Right hindlimb (tissue), 1 donor: ENCODE measurements around the gene RBMS2.

Experiments
- DNase-seq: peaks from one replicate; pipeline ENCODE4 v3.0.0-alpha.2; 2018

The RBMS2 gene

DNA sequence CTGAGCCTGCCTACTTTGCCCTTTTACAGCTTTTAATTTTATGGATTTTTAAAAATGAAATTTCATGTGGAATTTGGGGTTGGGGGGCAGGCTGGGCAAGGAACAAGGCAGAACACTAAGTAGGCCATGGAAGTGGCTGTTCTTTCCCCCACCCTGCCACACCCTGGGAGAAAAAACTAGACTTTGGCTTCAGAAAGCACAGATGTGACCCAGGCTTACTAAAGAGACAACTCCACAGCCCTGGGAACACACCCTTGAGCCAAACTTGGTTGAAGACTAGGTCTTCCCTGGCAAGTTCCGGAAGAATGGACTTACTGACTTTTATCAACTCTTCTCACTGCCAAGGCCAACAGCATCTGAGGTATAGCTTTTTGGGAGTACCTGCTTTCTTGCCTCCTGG lies 68.2 kb downstream of the RBMS2 start:
- no peak for DNase-seq

DNA sequence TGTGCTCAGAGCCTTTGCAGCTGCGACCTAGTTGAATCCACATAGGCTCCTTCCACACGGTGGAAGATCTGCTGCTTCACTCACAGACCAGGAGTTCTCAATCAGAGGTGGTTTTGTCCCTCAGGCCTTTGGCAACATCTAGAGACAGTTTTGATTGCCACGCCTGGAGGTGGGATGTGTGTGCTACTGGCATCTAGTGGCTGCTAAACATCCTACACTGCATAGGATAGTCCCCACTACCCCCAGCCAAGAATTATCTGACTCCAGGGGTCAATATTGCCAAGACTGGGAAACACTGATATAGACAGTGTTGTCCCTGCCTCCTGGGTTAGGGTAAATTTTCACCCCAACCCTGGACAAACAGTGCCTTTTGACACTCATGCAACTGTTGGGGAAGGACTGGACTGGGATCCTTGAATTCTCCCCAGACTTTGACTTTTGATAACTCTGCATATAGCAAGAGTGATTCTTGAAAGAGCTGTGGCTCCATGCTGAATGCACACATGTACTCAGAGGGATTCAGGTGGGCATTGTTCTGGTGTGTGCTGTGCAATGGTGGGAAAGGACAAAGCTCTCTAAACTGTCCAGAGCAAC lies 68.7 kb downstream of the RBMS2 start:
- DNase-seq, result no peak

DNA sequence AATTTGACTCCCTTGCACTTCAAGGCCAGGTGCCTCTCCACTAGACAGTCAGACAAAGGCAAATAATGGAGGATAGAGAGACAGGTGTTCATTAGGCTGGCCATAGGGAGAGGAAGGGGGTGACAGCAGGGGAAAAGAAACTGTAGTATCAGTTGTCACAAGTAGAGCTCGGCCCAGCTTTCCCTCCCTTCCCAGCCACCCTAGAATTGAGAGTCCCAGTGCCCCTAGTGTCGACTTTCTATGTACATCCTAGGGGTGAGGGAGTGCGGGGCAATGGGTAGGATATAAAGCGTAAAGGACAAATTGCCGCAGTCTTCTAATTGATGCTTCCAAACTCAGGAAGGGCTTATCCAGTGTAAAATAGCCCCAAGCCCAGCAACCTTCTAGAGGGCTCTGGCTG lies 69.5 kb downstream of the RBMS2 start:
- no peak for DNase-seq

DNA sequence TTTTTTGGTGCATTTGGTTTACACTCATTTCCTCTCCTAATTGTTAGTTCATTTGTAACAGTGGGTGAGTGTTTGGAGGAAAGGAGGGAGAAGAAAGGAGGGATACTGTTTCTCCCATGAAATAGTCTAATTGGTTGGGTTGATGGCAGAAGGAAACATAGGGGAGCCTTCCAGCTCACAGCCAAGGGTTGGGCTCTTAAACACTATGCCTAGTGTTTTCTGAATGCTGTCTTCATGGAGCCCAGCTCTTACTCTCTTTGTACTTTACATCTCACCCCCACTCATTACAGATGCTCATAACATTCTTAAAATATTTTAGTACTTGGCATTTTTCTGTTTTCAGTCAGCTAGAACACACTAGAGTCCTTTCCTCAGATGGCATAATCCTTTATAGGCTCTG lies 70.3 kb downstream of the RBMS2 start:
- no peak for DNase-seq

DNA sequence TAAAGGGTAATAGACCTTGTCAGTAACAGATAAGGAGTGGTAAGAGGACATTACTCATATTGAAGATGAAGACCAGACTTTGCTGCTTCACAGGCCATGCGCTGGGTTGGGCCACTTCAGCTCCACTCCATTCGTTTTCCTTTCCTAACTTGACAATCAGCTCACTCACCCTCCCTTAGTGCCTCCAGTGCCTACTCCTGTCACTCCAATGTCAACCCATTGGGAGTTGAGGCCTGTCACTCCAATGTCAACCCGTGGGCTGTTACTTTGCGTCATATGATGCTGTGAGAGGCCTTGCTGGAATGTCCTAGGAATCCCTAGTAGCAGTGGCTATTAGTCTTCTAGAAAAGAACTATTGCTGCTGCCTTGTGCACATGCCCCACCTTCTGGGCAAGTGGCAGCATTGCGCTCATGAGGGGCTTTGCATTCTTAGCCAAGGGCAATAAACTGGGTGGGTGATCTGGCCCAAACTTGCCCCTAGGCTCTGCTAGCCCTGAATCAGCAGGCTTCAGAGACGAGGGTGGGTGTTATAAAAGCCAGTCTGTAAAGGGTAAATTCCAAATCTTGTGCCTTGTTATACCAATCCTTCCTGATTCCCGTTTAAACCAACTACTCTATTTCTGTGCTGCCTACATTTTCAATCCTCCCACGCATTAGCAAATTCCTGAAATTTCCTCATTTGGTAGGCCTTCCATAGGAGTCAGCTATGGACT lies 72.4 kb downstream of the RBMS2 start:
- DNase-seq, result peak; percentile 59

DNA sequence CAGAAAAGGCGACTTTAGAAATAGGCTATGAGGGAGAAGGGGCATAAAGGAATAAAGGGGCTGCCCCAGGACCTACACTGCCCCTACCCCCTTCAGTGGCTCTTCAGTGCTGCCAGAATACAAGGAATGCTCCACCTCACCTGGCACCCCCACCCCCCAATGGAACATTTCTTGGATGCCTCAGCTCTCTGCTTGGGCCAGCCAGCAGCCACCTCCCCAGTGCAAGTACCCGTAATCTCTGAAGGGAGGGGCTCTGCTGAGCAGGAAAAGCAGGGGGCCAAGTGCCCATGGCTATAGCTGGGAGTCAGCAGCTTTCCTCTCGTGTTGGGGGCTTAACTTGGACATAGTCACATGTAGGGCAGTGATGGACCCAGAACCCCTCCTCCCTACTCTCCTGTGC lies 75.2 kb downstream of the RBMS2 start:
- no peak for DNase-seq

DNA sequence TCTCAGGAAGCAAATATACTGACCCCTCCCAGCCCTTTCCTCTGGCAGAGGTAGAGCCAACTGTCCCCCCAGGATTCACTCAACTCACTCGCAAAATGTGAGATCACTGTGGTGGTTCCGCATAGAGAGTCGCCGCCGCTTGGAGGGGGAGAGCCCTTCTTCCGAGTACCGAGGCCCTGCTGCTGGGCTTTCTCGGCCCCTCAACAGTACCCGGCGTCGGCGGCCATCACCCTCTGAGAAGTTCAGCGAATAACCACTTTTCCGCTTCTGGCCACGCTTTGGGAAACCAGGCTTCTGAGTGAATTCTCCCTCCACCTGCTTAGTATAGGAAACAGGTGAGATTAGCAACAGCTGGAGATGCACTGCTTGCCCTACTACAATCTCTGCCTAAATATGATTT lies 77.4 kb downstream of the RBMS2 start:
- no peak for DNase-seq

DNA sequence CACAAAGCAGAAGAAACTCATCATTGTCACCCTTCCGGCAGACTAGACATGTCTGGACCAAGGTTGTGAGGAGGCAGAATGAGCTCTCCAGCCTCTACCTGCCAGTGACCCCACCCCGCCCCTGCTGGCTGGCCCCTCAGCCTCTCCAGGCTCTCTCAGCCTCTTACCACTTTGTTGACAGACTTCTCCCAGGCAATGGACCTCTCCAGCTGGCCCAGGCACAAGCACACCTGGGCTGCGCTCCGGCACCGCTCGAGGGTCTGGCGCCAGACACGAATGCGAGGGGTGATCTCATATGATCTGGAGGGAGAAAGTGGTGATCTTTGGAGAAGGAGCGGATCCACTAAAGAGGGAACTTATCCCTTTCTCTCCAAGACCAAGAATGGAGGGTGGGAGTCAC lies 78.2 kb downstream of the RBMS2 start:
- DNase-seq, result no peak

DNA sequence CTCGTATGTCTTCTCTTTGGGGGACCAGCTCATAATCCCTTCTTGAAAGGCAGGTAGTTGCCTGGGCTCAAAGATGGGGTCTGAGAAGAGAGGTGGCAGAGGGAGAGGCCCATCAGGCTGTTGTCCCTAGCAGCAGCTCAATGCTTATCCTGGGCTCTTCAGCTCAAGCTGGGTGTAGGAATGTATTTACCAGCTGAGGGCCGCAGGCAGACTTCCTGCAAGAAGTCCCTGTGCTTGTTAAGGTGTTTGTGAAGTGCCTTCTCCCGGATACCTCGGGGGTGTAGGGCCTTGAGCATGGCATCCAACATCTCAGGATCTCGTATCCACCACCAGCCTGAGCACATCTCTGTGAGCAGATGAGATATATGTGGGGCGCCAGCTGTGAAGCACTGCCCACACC lies 79.1 kb downstream of the RBMS2 start:
- DNase-seq, result no peak

DNA sequence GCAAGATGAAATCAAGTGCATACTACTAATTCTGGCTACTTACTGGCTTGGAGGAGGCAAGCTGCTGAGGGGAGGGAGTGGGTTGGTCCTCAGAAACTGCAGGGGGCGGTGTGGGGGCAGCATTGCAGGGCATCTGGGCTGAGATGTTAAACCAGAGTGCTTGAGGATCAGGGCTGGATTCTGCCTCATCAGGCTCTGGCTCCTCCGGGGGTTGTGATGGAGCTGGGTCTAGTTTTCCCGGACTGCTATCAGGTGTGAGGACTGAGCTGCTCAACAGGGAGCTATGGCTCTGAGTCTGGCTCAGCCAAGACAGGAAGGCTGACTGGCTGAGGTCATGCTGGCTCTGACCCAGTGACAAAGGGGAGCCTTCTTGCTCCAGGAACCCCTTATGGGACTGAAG lies 79.9 kb downstream of the RBMS2 start:
- DNase-seq, result no peak

DNA sequence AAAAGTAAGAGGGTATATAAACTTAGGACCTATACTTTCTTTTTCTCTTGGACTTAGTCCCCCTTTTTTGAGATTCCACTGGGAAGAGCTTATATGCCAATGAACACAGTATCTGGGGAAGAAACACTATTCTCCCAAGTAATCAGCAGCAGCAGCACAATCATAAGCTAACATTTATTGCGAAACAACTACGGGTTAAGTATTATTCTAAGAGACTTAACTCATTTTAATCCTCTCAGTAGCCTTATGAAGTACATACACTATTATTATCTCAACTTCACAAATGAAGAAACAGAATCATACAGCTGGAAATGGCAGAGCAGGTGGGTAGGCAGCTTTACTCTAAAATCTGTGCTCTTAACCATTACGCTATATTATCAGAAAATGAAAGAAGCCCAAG lies 80.6 kb downstream of the RBMS2 start:
- DNase-seq, result no peak

DNA sequence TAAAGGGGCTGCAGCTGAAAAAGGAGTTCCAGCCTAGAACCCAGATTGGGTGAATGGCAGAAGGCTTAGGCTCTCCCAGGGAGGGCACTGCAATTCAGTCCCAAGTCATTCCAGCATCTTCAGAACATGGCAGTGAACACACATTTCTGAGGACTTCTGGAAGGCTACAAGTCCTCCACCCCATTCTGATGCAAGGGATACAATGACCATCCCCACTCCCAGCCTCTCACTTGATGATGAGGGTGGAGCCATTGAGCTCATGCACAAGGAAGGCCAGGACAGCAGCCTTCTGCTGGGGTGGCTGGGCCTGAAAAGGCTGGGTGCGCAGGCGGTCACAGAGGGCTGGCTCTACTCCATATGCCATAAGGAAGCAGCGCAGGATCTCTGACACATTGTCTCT lies 82.7 kb downstream of the RBMS2 start:
- no peak for DNase-seq

DNA sequence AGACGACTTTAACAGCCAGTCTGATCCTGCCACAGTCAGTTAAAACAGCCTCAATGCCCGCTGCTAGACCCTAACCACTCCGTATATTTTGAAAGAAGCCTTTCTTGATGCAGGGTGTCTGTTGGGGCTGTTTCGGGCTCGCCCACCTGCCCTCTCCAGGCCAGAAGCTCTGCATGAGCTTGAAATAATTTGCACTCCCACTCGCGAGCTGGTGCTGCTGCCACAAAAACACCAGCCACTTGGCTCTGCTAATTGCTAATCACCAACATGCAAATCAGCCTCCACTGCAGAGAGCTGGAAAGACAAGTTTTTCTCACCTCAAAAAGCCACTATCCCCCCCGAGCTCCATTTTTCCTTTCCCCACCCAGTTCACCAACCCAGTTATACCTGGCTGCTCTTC lies 93.0 kb downstream of the RBMS2 start:
- no peak for DNase-seq

DNA sequence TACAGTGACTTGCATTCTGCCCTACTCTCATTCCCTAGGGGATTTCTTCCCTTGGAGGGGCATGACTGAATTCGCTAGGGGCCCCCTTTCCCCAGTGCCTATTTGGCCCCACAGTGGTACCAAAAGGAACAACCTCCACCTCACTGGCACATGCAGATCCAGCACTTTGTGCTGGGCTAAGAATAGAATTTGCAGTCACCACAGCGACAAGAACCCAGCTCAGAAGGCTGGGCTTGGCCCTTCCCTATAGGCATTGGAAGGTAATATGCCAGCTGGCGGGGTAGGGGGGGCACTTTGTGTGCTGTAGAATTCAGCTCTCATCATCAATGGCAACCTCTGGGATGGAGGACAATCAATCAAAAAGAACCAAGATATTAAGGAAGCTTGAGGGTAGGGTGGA lies 94.6 kb downstream of the RBMS2 start:
- DNase-seq, result no peak

DNA sequence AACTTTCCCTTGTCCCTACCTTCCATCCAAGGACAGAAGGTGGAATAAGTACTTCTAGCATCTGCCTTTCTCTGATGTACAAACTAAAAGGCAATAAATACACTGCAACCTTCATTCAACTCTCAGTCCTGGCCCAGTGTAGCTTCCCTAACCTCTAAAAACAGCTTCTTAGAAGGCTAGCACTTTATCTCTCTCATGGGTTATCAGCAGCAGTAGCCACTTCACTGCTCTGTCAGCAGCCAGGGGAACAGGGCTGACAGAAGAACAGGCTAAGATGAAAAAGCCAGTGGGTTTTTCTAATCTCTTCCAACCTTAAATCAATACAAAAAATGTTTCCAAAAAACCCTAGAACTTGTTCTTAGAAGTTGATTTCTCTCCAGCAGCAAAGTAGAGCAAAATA lies 95.3 kb downstream of the RBMS2 start:
- DNase-seq, result no peak

DNA sequence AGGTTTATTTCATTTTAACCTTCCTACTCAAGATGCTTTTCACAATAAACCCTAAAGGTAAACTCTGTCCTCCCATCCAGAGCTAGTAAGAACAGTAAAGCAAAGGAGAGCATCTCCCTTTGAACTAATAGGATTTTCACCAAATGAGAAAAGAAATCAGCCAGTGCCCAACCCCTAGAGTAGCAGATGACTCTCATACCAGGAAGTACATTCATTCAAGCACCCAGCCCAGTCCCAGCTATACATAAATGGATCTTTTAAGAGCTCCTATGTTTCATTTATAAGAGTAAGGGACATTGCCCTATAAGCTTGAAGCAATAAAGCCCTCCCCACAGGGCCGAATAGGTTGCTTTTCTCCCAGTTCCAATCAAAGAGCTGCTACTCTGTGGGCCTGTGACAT lies 100.9 kb downstream of the RBMS2 start:
- DNase-seq, result no peak

DNA sequence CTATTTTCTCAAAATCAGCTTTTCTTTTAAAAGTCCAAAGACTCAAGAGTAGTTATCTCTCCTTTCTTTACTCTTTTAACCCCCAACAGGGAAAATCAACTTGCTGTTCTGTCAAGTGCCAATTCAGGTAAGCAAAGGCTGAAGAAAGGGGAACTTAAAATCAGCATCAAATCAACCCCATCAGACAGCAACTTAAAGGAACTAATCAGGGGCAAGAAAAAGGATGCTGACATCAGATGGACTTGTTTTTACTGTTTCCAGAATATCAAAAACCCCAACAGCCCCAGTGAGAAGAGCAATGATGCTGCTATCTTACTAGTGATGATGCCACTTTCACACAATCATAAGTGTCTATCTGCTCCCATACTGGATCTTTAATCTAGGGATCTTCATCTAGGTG lies 105.1 kb downstream of the RBMS2 start:
- no peak for DNase-seq

DNA sequence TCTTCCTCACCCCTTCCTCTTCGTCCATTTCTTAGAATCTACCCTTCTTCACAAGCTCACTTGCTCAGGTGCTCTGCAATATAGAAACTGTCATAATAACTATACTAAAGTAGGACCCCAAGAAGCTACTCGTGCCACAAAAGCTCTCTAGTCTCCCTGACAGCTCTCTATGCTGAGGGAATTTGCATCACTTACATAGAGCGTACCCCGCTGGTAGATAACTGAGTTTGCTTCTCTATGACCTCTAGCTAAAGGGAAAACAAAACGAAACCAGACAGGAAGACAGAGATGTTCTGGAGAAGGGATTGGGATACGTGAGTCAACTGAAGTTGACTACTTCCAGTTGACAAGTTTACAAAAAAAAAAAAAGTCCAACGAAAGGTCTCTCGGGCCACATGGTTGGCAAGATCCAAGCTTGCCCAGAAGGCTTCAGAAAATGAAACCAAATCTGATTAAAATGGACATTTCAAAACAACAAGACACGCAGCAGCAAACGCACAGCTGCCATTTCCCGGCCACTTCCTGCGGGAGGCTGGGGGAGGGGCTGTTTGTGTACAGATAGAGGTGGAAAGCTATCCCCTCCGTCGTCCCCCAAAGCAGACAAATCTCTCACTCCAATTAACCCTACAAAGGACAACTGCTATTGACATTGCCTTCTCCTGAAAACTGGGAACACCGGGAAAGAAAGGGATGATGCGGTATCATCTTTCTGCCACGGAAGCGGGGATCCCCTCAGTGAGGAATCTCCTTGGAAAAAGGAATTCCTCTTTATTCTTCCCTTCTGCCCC lies 107.2 kb downstream of the RBMS2 start:
- peak; percentile 78 for DNase-seq

DNA sequence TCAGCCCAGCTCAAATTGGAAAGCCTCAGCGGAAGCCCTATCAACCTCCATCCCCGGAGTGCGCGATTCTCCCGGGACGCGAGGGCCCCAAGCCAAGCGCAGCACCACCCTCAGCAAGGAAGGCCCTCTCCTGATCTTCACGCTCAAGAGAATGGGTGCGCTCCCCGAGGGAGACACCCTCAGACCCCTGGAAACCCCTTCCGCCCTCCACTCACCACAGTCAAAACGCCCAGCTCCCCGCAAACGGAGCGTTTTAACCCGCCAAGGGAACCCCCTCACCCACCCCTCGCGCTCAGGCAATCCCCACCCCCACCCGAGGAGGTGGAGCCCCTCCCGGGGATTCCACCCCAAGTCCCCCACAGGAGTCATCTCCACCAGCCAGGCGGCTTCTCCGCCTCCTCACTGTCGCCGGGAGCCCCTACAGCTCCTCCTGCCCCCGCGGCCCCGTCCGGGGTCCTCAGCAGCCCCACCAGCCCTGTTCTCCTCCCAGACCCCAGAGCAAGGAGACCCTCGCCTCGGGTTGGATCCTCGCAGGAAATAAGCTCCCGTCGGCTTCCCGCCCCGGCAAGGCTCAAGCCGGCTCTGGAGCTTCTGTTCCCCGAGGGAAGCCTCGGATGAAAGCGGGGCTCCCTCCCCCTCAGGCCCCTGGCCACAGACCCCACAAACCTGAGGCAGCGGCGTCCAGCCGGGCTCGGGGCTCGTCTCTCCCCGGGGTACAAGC lies 108.0 kb downstream of the RBMS2 start:
- peak; percentile 41 for DNase-seq

DNA sequence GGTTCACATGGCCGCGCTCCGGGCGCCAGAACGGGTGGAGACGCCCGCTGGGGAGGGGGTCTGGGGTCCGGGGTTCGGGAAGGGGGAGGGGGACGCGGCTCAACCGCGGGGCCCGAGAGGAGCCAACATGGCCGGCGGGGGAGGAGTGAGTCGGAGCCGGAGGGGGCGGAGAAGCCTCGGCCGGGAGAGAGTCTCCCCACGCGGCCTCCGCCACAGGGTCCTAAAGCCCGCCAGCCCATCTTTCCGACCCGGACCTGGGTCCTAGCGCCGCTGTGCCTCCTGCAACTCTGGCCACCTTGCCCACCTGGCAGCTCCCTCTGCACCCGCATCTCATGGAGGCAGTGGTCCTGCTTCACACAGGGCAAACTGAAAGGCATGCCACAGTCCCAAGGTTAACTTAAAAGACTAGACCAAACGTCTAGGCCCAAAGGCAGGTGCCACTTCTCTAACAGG lies 108.6 kb downstream of the RBMS2 start, which contains the start of gene BAZ2A:
TSS of gene BAZ2A (minus strand) at position 147 of the 453 bp plus-strand sequence. CDS start 12,796 bp downstream, outside the sequence.
- peak; percentile 93 for DNase-seq

DNA sequence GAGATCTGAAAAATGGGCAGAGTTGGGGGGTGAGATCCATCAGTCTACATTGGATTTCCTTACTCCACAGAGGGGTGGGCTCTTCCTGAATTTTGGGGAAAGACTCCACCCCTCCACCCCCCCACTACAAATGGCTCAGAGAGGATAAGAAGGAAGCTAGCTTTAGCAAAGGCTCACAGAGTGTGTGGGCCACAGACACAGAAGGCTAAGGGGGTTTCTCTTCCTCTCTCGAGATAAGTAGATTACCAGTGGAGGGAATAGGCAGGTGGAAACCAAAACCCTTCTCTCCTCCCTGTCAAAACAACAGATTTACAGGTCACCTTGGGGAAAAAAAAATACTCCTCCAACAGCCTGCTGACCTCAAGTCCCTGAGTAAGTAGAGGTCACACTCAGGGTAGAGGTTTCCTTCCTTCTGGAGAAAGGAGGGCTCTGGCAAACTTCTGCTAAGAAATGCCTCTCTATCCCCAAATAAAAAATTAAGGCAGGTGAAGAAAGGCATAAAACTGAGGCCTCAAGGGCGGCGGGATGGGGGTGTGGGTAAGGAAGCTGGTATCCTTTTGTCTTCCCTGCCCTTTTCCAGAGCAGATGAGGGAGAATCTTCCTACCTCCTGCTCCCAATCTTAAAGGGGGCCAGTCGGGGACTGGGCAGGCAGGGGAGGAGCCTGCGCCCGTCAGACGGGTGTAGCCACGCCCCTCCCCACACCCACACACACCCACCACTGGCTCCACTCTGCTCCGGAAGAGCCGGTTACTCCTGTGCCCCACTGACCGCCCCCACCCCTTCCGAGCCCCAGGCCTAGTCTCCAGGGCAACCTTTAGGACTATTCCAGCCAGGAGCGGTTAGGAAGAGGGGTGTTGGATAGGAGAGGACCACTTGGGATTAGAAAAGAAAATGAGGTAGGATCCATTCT lies 110.4 kb downstream of the RBMS2 start:
- peak; percentile 57 for DNase-seq
